Measurements from ENCODE around the gene YPEL1.
A peak's percentile ranks its signal among the peaks of the same experiment; 100 is the strongest.

YPEL1 gene, protein sequence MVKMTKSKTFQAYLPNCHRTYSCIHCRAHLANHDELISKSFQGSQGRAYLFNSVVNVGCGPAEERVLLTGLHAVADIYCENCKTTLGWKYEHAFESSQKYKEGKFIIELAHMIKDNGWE

DNA sequence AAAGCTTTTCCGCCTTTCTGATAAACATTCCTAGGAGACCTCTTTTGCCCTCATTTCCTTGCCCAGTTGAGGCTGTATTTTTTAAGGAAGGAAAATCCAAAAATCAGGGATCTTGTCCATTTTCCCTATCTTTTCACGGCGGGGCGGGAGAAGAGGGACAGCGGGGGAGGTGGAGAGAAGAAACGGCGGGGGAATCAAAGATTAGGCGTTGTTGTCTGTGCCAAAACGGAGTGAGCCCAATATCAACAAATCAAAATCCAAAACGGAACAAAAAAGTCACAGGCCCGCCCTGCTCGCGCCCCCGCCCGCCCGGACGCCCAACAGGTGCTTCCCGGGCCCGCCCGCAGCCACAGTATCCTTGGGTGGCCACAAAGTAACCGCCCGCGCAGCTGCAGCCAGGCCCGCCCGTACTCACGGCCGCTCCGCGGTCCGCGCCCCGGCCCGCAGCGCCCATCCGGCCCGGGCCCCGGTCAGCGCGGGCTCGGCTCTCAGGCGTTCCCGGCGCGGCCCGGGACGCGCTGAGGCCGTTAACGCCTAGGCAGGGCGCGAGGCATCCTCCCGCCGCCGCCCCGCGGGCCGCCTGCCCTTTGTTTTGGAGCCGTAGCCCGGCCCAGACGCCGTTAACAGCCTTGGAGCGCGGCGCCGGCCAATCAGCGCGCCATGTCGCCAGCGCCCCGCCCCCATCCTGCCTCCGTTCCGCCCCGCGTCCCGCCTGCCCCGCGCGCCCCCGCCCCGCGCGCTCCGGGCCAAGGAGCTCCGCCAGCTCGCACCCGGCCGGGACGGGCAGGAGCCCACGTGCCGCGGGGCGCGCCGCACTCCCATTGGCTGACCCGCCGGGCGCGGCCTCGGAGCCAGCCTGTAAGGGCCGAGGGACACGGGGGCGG lies at the start of gene YPEL1:
Gene YPEL1, minus strand, starts transcription at position 595 of the 884 bp plus-strand sequence. CDS start 25,050 bp downstream, outside the sequence.
- peak within 1 kb of the TSS in 17 of 21 experiments; percentile 22 to 74 (median 56) for H3K27ac ChIP-seq
- peak within 1 kb of the TSS; percentile 42 to 74 (median 51) for H3K4me3 ChIP-seq

DNA sequence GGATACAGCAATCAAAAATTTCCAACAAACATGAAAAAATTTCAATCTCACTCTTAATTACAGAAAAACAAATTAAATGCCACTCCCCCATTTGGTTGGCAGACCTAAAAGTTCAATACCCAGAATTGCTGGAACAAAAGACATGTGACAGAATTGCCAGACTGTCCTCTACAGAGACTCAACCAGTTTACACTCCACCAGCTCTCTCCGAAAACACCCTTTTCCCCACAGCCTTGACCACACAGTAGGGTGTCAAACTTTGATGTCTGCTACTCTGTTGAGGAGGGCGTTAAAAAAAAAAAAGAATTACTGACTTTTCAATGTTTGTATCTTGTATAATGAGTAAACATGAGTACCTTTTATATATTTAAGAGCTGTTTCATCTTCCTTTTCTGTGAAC lies 44.7 kb upstream of the YPEL1 start:
- no peak overlapping the region for H3K4me3 ChIP-seq
- no peak overlapping the region for H3K27ac ChIP-seq

DNA sequence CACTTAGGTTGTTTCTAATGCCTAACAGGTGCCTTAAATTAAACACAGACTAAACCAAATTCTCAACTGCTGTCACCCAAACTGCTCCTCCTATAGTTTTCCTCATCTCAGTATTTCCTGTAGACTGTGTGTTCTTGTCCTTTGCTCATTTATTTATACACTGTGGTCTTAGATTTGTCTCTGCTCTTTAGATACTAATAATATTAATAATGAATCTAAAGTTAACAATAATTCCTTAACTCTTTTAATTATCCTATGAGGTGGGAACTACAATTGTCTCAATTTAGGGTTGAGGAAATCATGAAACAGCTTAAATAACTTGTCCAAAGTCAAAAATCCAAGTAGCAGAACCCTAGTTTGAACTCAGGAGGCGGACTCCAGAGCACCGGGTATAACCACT lies 43.9 kb upstream of the YPEL1 start:
- Histone ChIP-seq H3K4me3 (no peak overlapping the region), H3K27ac (no peak overlapping the region)

DNA sequence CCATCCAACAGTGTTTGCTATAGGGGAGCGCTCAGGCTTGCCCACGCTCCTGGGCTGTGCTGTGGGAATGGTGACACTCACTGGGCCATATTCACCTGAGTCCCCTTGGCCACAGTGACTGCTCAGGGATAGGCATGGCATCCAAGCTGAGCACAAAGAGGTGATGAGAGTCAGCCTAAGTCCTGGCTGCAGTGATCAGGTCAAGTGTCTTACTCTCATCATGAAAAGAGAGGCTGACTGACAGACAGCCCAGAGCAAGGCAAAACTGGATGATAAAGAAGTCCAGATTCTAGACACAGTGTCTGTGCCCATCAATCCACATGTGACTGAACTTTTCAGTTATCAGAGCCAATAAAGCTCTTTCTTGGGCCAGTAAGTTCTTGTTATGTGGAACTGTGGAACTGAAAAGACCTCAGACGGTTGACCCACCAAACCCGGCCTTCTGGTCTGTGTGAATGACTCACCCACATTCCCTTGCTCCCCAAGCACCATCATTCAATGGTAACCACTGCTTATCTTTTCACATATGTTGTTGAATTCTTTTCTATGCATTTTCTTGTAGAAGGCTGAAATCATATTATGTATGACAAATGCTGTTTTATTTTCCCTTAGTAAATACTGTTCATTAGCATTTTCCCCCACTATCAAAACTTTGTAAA lies 43.2 kb upstream of the YPEL1 start:
- Histone ChIP-seq H3K4me3 (no peak overlapping the region), H3K27ac (no peak overlapping the region)

DNA sequence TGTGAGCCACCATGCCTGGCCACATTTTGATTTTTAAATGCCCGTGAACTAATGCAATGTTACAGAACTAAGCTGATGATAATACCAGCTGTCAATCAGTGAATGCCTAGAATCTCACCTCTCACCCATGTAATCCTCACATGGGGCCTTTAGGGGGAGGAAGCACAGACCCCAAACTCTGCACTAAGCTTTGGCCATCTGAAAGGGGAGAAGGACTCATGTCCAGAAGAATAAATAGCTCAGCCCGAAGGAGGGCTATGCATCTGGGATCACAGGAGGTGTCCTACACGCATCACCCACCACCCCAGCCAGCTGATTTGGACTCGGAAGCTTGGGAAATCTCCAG lies 36.0 kb upstream of the YPEL1 start:
- Histone ChIP-seq H3K27ac (peak overlapping the region in 1 of 21 experiments; percentile 40), H3K4me3 (no peak overlapping the region)

DNA sequence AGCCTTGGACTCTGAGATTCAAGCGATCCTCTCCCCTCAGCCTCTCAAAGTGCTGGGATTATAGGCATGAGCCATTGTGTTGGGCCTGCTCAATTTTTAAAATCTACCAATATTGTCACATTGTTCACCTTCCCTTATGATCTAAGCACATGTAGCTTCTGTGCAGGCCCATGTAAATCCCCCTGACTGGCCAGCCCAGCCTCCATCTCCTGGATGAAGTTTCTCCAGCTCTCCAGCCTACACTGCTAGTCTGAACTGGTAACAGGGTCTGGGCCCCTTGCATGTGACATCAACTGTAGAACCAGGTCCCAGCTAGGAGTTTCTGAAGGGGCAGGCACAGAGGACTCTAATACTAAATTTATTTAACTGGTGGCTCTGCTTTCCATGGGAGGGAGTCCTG lies 32.8 kb upstream of the YPEL1 start:
- Histone ChIP-seq H3K4me3 (no peak overlapping the region), H3K27ac (peak overlapping the region in 2 of 21 experiments; percentile 80 to 88)

DNA sequence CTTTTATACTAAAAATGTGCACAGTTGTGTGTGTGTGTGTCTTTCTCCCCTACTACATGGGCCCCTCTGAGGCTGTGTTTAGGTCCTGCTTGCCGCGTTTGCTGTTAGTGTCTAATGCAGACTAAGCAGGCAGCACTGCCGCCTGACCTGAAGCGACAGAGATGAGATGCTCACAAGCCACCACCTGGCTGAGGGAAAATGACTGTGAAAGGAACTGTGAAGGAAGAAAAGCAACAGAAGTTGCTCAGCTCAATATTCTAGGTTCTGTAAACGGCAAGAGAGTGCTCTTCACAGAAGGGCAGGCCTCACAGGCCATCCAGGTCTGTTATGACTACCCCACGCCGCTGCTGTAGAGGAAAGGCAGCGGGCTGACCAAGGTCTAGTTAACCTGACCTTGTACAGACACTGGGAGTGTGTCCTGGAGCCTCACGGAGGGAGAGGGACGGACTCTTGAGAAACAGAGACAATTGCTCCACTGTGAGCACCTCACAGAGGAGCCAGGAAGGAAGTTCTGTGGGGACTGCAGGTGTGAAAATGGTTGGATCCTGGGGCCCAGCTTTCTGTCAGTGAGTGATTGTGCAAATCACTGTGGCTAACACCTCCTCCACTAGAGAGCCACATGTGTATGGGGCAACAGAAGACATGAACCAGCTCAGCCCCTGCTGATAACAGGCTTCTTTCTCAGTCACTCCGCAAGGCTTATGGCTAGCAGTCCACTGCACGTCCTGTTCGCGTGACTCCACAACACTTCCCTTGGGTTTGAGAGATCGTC lies 31.3 kb upstream of the YPEL1 start:
- Histone ChIP-seq H3K4me3 (no peak overlapping the region), H3K27ac (peak overlapping the region in 9 of 21 experiments; percentile 16 to 88 (median 62))

DNA sequence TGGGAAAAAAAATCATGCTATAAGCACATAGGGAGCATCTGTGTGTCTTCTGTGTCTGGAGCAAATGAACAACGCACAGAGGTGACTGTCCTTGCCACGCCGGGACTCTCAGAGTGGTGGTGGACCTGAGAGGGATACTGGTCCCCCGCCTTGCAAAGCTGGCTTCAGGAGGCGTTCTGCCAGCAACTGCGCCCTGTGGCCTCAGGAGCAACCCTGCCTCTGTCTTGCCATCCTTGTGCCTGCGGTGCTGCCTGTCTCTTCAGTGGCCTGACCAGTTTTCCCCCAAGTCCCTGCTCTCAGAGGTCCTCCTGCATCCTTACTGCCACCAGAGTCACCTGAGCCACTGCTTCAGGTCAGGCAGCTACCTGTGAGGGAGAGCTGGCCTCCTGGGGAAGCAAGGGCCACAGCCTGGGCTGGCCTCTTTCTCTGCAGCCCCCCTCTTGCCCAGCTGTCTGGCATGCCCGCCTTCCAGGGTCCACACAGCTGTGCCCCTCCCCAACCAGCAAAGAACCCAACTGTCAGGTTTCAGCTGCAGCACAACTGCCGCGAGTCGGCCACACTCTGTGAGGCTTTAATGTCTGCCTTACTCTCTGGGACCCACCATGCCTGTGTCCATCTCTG lies 30.4 kb upstream of the YPEL1 start:
- H3K27ac ChIP-seq: peak overlapping the region in 11 of 21 experiments; percentile 16 to 88 (median 61)

DNA sequence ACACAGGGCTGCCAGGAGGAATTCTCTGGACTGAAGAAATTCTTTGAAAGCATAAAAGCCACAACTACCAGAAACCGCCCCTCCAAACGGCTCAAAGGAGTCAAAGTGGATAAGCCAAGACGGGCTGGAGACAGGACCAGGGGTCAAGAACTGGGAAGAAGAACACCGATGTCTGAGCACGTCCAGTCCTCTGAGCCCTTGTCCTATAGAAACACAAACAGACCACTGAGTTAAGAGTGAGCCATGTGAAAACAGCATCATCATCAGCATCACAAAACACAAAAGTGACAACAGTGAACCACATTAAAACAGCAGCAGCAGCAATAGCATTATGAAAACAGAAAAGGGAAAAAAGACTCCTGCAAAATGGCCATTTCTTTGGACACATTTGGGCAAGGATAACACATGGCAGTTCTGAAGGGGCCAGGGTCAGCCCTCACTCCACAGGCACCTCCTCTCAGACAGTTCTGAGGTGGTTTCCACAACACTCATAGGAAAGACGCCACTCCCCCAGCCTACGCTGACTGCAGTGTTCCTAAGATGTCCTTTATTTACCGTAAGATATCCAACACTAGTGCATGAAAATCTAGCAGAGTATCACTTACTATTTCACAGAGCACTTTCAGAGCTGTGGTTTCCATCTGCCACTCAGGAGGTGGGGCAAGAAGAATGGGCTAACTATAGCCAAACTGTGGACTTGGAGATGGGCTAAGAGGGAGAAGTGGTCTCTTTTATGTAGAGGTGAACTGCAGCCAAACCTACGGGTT lies 28.6 kb upstream of the YPEL1 start:
- H3K27ac ChIP-seq: peak overlapping the region in 5 of 21 experiments; percentile 6 to 80 (median 39)
- no peak overlapping the region for H3K4me3 ChIP-seq

More for the DNA sequence above, 30.4 kb upstream of the YPEL1 start:
- H3K4me3 ChIP-seq: no peak overlapping the region

DNA sequence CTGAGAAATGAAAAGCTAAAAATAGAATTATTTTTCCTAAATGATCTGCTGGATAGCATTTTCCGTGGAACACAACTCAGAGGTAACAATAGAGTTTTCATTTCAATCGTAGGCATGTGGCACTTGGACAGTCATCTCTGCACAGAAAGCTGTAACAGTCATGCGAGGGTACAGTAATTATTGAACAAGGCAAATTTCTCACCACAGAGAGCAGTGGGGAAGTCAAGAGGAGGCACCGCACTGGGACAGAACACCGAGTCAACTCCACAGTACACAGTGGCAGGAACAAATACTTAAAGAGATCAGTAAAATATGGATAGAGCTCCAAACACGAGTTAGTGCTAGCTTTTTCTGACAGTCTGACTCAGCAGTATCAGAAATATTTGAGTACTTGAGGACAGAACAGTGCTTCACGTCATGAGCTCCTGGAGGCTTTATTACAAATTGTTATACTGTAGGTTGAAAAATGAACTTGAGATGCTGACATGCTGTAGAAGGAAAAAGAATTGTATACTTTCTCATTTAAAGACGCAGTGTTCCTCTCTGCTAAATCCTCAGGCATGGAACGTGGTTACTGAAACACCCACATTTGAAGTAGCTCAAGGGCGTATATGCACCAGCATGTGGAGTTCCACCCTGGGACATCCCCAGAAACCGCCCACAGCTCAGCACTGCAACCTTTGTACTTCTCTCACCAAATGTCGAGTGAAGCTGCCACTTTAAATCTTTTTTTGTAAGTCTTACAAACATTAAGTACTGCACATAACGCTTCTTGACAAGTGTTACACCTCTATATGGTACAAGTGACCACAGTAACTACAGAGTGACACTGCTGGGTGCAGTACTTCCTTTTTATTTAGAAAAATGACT lies 27.4 kb upstream of the YPEL1 start:
- peak overlapping the region in 3 of 21 experiments; percentile 6 to 80 (median 50) for H3K27ac ChIP-seq
- no peak overlapping the region for H3K4me3 ChIP-seq

DNA sequence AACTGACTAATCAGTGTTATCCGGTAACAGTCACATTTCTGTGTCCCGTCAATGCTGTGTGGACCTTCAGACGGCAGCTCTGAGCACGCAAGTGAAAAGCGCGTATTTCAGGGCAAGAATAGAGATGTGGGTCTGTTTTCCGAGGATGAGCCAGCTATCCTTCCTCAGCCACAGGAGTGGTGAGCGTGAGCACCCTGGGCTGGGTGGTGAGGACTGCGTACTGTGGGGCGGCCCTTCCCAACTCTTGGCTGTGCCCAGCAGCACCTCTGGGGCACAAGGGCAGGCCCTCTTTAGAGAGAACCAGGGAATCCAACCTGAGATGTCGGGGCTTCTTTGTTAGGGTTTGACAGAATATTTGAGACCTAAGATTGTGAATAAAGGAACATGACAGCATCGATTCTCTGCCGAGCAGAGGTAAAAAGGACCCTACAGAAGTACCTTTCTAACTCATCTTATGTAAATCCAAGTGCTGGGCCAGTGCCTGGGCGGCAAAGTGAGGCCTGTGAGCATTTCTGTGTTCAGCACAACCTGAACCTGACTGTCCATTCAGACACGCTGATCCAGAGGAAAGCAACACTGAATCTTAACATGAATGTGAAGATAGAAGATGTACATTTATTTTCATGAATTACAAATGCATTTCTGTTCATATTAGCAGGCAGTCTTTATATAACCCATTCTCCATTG lies 26.5 kb upstream of the YPEL1 start:
- Histone ChIP-seq H3K27ac (peak overlapping the region in 3 of 21 experiments; percentile 17 to 63 (median 50)), H3K4me3 (no peak overlapping the region)

DNA sequence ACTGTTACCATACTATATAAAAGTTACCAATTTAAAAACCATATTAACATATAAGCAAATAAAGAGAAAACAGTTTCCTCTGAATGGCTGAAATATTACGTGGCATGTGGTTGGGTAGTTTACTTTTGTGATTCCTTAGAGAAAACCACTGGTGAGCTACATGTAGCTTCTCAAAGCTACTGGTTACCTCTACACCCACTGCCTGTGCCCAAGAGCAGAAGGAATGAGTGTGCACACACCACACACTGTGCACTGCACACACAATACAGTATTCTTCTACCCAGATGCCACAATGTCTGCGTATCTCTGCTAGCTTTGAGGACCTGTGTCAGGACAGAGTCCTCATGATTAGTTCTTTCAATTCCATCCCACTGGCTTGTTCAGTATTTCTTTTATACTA lies 25.5 kb upstream of the YPEL1 start:
- Histone ChIP-seq H3K27ac (peak overlapping the region in 1 of 21 experiments; percentile 27), H3K4me3 (no peak overlapping the region)

DNA sequence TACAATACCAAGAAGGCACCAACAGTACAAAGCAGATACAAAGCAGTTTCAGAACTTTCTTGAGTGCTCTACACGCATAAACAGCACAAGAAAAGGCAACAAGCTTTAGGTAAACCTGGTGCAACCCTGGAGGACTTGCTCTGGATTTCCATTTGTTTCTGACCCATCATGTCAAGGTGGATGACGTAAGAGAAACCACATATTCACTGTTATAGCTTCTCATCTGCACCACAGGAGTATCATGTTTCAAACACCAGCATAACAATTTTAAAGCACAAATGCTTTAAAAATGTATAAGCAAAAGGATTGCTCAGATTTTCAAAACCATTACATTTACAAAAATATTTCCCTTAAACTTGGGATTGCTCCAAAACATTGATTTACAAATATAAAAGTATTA lies 25.0 kb upstream of the YPEL1 start:
- Histone ChIP-seq H3K4me3 (no peak overlapping the region), H3K27ac (no peak overlapping the region)

DNA sequence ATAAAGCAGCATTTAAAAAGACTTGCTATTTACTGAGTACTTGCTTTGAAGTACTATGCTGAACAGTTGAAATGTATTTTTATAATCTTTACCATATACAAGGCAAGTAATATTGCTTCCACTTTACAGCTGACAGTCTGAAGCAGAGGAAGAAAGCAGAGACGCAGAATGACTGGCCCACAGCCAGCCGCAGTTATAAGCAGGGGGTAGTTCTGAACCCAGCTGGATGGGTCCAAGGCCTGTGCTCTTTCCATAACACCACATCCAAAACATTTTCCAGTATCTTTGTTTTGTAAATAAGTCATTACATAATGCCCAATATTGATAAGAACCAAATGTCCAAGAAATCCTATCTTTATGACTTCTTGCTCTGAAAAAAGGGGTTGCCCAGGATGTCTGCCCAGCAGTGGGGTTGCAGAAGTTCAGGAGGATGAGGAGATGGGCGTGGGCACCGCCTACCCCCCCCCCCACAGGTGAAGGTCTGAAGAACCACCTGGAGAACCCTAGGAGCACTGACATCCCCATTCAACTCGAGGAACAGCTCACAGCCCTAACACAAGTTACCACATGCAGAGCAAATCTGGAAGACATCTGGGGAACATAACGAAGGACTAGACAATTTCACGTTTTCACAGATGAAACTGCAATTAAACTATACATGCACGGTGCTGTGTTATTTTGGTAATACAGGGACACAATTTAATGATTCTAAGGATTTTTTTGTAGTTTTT lies 24.2 kb upstream of the YPEL1 start:
- H3K4me3 ChIP-seq: no peak overlapping the region
- peak overlapping the region in 1 of 21 experiments; percentile 34 for H3K27ac ChIP-seq

DNA sequence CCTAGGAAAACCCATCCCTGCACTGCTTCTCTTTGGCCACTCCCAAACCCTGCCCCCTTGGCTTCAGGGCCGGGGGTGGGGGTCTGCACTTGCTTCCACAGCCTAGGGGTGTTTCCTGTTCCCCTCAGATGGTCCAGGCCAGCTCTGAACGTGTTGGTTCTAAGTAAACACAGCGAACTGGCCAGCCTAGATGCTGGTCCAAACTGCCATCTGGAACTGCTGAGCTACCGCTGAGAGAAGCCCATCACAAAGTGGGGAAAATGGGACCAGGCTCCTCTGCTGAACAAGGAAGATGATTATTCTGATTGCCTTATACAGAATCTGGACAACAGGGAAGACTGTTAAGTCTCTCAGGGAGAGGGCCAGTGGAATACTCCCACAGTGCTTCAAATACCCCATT lies 23.5 kb upstream of the YPEL1 start:
- peak overlapping the region in 1 of 21 experiments; percentile 34 for H3K27ac ChIP-seq

DNA sequence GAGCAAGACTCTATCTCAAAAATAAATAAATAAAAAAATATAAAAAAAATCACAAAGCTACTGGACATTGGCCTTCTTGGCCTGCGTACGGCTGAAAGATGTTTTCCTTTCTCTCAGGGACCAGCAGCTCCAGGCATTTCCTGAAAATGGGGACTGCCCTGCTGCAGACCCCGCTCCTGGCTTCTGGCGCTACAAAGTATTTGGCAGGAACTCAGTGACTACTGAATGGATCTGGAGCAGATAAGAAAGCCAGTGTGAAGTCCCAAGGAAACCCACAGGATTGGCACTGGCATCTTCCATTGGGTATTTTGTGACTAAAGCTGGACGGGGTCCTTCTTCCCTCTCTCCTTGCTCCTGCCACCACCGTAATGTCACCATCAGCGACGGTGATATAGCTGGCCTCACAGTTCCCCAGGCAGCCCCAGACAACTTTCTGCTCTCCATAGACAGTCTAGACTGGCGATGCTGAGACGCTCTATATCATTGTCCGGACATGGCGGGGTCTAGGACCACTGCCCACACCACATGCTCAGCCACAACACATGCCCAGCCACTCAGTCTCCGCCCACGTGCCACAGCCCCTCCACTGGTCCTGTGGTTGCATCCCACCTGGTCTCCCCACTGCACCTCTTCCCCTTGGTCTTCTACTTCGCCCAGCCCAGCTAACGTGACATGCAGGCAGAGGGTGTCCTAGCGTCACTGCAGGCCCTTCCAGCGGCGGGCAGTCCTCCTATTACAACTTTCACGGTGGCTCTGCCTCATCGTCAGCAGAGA lies 22.7 kb upstream of the YPEL1 start:
- no peak overlapping the region for H3K27ac ChIP-seq
- H3K4me3 ChIP-seq: no peak overlapping the region

More for the DNA sequence above, 23.5 kb upstream of the YPEL1 start:
- H3K4me3 ChIP-seq: no peak overlapping the region

All from skin epidermis (tissue), 12 donors.